GM19240 (cell line): ENCODE results near the gene SCYL2.

ENCODE experiments used
- DNase-seq: peaks from one replicate; pipeline ENCODE4 v3.0.0; 2011; ENCODE audit warnings: low spot score; ENCODE audit not compliant: insufficient read length

The SCYL2 gene

GRCh38 chr12:100375038-100375735, 108.2 kb downstream of the SCYL2 start:
- no peak for DNase-seq

- no peak for DNase-seq
Measured at GRCh38 chr12:100376161-100376560, 109.2 kb downstream of the SCYL2 start.

- no peak for DNase-seq
Measured at GRCh38 chr12:100381379-100381778, 114.4 kb downstream of the SCYL2 start.

- no peak for DNase-seq
Measured at GRCh38 chr12:100382338-100382737, 115.4 kb downstream of the SCYL2 start.

GRCh38 chr12:100383586-100384558, 116.9 kb downstream of the SCYL2 start:
- no peak for DNase-seq

- DNase-seq: no peak
Measured at GRCh38 chr12:100384559-100384935, 117.6 kb downstream of the SCYL2 start.

GRCh38 chr12:100388382-100388781, 121.4 kb downstream of the SCYL2 start:
- no peak for DNase-seq
